TTC549 (cell line): ENCODE data around the gene SRRM3.
"Not testable (repeated sequence)": the region's sequence is repeated elsewhere in the genome, so short reads cannot be mapped to it uniquely, and the experiment has no call there.

Experiments
- FAIRE-seq: peaks from 2 replicates; lab custom pipeline; 2012; peaks lifted over from hg19 to GRCh38; lab: Jason Lieb, UNC

Gene SRRM3

GRCh38 chr7:76265299-76265698 lies 63.6 kb downstream of the SRRM3 start:
- no peak for FAIRE-seq

- no peak for FAIRE-seq
Measured at GRCh38 chr7:76267107-76267893, 65.6 kb downstream of the SRRM3 start.

- no peak for FAIRE-seq
Measured at GRCh38 chr7:76267894-76268183, 66.1 kb downstream of the SRRM3 start.

- FAIRE-seq: no peak
Measured at GRCh38 chr7:76268376-76268775, 66.7 kb downstream of the SRRM3 start.

GRCh38 chr7:76269895-76270294 lies 68.2 kb downstream of the SRRM3 start:
- FAIRE-seq: no peak

GRCh38 chr7:76271384-76271783 lies 69.7 kb downstream of the SRRM3 start:
- FAIRE-seq: not testable (repeated sequence)

- no peak for FAIRE-seq
Measured at GRCh38 chr7:76272142-76272541, 70.4 kb downstream of the SRRM3 start.

GRCh38 chr7:76272851-76273497 lies 71.3 kb downstream of the SRRM3 start:
- FAIRE-seq: no peak

GRCh38 chr7:76273503-76273902 lies 71.8 kb downstream of the SRRM3 start:
- FAIRE-seq: no peak

- FAIRE-seq: no peak
Measured at GRCh38 chr7:76278540-76278939, 76.8 kb downstream of the SRRM3 start.

- no peak for FAIRE-seq
Measured at GRCh38 chr7:76280408-76280807, 78.7 kb downstream of the SRRM3 start.

- FAIRE-seq: no peak
Measured at GRCh38 chr7:76281006-76281705, 79.5 kb downstream of the SRRM3 start.

GRCh38 chr7:76281706-76282343 lies 80.1 kb downstream of the SRRM3 start:
- no peak for FAIRE-seq

GRCh38 chr7:76282344-76283253 lies 80.9 kb downstream of the SRRM3 start:
- no peak for FAIRE-seq

- no peak for FAIRE-seq
Measured at GRCh38 chr7:76283254-76284159, 81.8 kb downstream of the SRRM3 start.

GRCh38 chr7:76285604-76286374 lies 84.1 kb downstream of the SRRM3 start:
- no peak for FAIRE-seq

GRCh38 chr7:76286842-76287403 lies 85.2 kb downstream of the SRRM3 start:
- FAIRE-seq: no peak

- FAIRE-seq: not testable (repeated sequence)
Measured at GRCh38 chr7:76290847-76291350, 89.2 kb downstream of the SRRM3 start.
